H54 (cell line): ENCODE results near the gene MLYCD.
"Not testable (repeated sequence)": the region's sequence is repeated elsewhere in the genome, so short reads cannot be mapped to it uniquely, and the experiment has no call there.

Source experiments
- DNase-seq: peaks from one replicate; pipeline ENCODE4 v3.0.0; 2011; ENCODE audit warnings: low spot score, mixed read lengths; ENCODE audit not compliant: insufficient read length
- FAIRE-seq: peaks from 3 replicates; lab custom pipeline; 2011; peaks lifted over from hg19 to GRCh38; lab: Jason Lieb, UNC
- POLR2A ChIP-seq: IDR thresholded peaks from 2 replicates; pipeline ENCODE4 v1.6.1; 2011; ENCODE audit warnings: low read depth, mild to moderate bottlenecking, low read length

The MLYCD gene

DNA sequence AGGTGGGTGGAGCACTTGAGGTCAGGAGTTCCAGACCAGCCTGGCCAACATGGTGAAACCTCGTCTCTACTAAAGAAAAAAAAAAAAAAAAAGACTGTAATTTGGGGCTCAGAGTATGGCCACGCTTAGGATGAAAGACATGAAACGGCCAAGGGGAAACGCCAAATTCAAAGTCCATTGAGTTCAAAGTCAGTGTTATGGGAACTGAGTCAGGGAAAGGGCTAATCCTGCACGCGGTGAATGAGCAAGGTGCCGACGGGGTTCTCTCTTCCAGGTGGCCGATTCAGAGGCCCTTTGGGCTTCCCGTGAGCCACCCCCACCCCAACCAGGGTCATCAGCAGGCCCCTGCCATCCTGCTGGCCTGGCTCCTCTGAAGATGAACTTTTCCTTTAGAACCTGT is 46.7 kb downstream of the MLYCD start:
- FAIRE-seq (no peak), DNase-seq (no peak)
- TF ChIP-seq POLR2A = no peak

DNA sequence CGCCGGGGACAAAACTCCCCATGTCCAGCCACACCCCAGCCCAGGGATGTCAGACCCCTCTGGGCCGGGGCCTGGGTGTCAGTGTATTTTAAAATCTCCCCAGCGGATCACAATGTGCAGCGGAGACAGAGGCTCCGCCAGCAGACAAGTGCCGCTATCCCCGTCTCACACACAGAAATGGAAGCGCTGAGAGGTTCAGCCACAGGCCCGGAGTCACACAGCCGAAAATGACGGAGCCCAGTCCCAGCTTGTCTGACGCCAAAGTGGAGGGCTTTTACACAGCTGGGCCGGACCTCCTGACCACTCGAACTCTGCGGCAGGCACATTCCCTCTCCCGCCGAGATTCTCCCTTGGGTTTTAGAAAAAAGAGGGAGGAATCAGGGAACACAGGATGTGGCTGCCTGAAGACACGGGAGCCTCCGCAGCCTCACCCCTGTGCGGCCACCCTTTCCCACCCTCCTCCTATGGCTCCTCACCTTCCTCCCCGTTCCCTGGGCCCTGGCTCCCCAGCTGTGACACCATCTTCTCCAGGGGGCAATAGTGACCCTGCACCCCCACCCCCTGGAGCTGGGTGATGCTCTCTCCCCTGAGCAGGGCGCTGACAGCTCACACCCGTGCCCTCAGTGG is 47.4 kb downstream of the MLYCD start:
- DNase-seq (no peak), FAIRE-seq (no peak)
- no peak for TF ChIP-seq POLR2A

DNA sequence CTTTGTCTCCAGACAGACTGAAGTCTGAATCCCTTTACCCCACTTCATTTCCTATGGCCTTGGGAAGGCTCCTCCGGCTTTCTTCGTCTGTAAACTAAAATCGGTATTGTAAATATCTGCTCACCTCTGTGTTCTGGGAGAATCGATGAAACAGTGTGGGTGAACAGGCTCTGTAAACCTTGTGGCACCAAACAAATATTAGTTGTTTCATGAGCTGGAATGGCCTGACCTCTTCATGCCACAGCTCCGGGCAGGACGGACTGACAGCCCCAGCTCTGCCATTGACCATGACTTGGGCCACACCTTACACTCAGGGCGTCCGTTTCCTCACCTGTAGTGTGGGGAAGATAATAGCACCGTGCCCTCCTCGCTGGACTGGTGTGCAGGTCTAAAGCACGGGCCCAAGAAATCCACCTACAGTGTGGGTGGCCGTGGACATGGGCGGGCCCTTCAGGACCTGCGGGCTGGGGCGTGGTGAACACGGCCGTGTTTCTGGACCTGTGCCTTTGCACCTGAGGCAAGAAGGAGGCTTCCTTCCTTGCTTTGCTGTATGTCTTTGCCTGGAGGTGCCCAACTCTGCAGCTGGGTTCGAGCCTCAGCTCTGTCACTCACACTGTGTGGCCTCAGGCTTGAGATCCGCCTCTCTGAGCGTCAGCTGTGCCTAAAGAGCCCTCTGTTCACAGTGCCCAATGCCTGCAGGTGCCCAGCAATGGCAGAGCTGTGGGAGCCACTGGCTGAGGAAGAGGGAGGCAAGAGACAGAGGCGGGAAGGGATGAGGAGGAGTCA is 48.1 kb downstream of the MLYCD start:
- DNase-seq = no peak
- TF ChIP-seq POLR2A = no peak
- no peak for FAIRE-seq

DNA sequence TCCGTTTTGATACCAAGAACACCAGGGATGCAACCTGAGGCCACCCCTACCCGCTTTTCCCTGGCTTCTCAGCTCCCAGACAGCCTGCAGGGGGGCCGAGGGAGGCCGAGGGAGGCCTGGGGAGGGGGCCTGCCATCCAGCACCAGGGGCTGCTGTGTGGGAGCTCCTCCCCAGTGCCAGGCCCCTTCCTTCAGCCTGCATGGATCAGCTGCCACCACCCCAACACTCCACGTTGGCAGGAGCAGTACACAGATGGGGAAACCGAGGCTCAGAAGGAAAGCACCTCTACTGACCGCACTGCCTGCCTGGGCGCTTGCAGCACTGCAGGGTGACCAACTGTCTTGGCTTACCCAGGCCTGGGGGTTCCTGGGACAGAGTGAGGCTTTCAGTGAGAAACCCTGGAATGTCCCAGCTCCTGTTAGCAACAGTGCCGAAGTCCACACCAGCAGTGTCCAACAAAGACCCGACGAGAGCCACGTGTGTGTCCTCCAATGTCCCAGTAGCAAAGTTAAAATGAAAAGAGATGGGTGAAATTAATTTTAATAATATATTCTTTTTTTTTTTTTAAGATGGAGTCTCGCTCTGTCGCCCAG is 48.8 kb downstream of the MLYCD start:
- DNase-seq = no peak
- FAIRE-seq = no peak
- TF ChIP-seq POLR2A = no peak

DNA sequence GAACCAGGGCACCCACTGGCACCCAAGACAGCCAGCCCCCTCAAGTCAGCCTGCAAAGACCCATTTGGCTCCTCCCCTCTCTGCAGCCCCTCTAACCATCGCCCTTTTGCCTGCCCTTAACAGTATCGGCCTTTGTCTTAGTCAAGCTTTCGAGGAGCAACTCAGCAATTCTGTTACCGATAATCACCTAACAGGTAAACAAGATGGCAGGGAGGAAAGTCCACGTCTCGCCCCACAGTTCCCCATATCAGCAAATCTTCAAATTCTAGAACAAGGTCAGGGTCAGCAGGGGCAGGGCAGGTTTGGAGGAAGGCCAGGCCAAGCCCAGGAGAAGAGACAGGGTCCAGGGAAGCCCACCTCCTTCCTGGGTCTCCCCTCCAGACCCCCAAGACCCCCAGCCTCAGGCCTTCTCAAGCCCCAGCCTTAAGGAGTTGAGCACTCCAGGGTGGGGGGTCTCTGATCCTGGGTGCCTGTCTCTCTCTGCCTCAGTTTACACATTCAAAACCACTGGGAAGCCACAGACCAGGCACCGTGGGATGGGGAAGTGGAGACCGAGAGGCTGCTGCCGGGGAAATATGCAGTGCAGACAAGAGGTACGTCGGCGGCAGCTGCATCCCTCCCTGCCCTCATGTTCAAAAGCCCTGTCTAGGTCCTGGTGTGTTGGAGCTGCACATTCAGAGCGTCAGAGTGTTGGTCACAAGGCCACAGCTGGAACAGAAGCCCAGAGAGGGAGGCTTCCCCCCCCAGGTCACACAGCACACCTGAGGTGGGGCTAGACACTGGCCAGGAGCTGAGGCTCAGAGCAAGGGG is 50.2 kb downstream of the MLYCD start:
- FAIRE-seq = no peak
- TF ChIP-seq POLR2A = no peak
- DNase-seq = no peak

DNA sequence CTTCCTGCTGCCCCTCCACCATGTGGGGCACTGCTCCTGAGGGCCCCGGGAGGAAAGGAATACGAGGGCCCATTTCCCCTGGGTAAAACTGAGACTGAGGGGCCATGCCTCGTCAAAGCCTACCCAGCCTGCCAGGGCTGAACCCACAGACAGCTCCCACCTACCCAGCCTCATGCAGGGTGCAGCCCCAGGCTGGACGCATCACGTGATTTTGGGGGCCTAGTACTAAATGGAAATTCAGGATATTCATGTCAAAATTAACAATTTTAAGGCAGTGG is 50.7 kb downstream of the MLYCD start:
- no peak for TF ChIP-seq POLR2A

DNA sequence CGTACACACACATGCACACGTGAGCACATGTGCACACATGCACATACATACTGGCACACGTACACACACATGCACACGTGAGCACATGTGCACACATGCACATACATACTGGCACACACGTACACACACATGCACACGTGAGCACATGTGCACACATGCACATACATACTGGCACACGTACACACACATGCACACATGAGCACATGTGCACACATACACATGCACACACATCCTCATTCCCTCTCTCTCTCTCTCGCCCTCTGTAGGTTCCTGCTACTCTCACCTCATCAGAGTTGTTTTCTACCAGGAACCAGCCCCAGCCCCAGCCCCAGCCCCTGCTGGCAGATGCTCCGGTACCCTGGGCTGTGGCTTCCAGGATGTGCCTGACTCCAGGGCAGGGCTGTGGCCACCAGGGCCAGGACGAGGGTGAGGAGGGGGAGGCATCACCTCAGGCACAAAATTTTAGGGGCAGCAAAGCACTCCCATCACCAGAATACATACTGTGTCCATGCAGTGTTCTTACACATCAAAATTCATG is 52.0 kb downstream of the MLYCD start:
- not testable (repeated sequence) for FAIRE-seq, DNase-seq

More for the DNA sequence above, 50.7 kb downstream of the MLYCD start:
- DNase-seq = no peak
- FAIRE-seq = no peak

DNA sequence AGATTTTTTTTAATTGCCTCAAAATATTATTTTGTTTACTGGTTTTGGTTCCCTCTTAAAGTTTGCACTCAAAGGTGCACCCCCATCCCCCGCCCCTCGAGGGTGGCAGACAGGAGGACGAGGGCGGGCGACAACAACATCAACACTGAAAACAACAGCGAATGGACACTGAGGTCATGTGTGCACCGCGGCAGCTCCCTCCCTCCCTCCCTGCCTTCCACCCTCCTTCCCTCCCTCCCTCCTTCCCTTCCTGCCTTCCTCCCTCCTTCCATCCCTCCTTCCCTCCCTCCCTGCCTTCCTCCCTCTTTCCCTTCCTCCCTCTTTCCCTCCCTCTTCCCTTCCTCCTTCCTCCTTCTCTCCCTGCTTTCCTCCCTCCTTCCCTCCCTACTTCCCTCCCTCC is 52.6 kb downstream of the MLYCD start:
- DNase-seq (no peak), FAIRE-seq (no peak)
- no peak for TF ChIP-seq POLR2A

DNA sequence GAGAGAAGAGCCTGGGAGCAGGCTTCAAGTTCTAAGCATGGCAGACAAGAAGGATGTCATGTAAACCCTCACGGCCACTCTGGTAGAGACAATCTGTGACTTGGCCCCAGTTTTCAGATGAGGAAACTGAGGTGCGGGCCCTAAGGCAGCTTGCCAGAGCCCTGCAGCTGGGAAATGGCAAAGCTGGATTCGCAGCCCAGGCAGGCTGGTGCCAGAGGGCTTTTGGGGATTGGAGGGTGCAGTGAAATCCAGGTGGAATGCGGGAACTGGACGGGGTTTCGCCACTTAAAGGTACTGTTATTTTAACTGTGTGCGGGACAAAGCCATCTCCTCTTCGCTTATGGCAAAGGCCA is 53.6 kb downstream of the MLYCD start:
- FAIRE-seq (no peak), DNase-seq (no peak)

DNA sequence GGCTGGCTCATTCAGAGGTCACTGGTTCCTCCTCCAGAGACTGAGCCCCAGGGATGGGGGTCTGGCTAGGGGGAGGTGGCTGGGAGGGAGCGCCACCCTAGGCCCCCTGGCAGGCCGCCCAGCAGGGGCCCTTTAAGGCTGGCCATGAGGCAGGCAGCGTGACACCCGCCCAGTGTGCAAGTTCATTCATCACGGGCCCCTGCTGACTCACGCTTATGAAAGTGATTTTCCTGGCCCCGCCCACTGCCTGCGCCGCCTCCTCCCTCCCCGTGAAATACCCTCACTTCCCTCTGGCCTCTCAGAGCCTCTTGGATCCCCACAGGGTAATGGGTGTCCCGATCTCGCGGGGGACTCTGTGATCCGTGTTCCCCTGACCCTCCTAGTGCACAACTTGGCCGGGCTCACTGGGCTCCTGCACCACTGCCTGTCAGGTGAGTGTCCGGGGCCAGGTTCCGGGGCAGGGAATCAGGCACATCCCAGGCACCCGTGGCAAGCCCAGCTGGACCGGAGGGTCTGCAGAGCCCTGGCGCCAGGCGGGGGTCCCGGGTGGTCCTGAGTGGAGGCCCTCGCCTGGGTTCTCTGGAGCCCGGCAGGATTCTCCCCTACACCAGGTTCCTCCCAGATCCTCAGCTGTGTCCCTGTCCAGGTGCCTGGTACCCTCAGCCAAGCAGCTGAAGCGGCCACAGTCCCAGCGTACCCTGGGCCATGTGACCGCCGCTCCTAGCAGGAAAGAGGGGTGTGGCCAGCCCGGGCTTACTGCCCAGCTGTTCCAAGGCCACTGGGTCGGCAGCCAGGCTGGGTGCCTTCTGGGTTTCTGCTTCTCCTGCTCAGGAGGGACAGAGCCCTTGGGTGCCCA is 54.3 kb downstream of the MLYCD start, which contains the start of gene OSGIN1:
Gene OSGIN1 (plus strand): TSS at position 301 of the 856 bp plus-strand sequence. CDS start 4,432 bp downstream, outside the sequence.
- FAIRE-seq = no peak
- peak; percentile 89 for TF ChIP-seq POLR2A
- peak; percentile 94 for DNase-seq

More for the DNA sequence above, 53.6 kb downstream of the MLYCD start:
- no peak for TF ChIP-seq POLR2A

DNA sequence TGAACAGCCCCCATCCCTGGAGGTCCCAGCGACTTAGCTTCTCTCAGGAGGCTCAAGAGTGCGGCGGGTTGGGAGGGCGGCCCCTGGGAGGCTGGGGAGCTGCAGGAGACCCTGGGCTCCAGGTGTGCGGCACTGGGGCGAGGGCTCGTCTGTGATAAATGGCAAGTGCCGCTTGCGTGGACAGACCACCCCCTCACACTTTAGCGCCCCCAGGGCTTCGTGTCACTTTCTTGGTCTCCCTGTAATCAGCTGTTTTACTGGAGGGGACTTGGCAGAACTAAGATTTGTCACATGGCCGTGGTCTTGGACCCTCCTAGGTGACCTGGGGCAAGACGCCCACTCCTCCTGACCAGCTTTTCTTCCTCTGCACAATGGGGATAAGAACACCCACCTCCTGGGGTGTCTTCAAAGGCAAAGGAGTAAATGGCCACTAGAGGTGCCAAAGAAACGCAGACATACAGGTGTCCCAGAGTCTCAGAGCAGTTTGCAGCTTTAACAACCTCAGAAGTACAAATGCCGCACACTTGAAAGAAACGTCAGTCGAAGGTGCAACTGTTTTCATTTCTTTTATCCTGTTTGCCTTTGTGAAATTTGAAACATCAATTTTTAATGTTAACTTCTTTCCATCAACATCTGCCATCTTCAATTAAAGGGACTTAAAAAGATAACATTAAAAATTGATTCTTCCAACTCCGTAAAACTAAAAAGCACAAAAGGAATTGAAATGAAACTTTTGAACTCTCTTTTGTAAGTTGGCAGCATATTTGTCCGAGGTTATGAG is 55.1 kb downstream of the MLYCD start:
- no peak for TF ChIP-seq POLR2A
- DNase-seq (no peak), FAIRE-seq (no peak)

DNA sequence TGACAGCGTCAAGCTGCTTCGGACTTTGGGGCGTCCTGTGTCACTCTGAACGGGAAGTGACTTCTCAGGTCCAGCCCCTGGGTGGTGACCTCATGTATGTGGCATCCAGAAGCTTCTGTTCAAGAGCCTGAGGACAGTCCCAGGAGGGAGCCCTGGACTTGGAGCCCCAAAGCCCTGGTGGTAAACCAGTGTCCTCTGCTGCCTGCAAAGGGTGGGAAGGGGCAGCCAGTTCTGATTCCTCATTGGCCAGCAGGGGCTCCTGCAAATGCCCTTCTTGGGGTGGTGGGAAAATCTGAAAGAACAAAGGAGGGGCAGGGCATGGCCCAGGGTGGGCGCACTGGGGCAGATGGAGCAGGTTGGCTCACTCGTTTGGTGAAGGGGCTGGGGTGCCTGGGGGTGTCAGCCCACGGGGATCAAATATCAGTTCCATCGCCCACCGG is 55.7 kb downstream of the MLYCD start:
- peak; percentile 63 for DNase-seq
- FAIRE-seq = no peak
- TF ChIP-seq POLR2A = 0 out of 2 replicates have a peak, but pooled peaks have one; percentile 25
